Ascending aorta (tissue), 2 donors: ENCODE results near the gene TBX4. TPM values are rescaled to one million over a fixed set of nuclear protein-coding genes. Genes with fewer than 3 reads are reported as not detected.
"Not testable (repeated sequence)": the region's sequence is repeated elsewhere in the genome, so short reads cannot be mapped to it uniquely, and the experiment has no call there.

ENCODE experiments used
- DNase-seq, 2 donors: peaks; one replicate each; pipeline ENCODE4 v3.0.0-alpha.2; 2019; ENCODE audit warnings: low spot score in 2 of 2
- H3K27ac ChIP-seq, 2 donors: fragments of 200-600 bp; sonication (generic); one replicate each; pipeline ENCODE4 v1.5.1; 2016 to 2017; ENCODE audit warnings: mild to moderate bottlenecking in 1 of 2
- H3K27me3 ChIP-seq: fragments of 200-600 bp; sonication (generic); one replicate; pipeline ENCODE4 v1.5.1; 2017
- H3K36me3 ChIP-seq, 2 donors: fragments of 200-600 bp; sonication (generic); one replicate each; pipeline ENCODE4 v1.5.1; 2016
- H3K4me1 ChIP-seq, 2 donors: fragments of 200-600 bp; sonication (generic); one replicate each; pipeline ENCODE4 v1.5.1; 2016 to 2017; ENCODE audit warnings: mild to moderate bottlenecking in 1 of 2
- H3K4me3 ChIP-seq, 2 donors: fragments of 200-600 bp; sonication (generic); one replicate each; pipeline ENCODE4 v1.5.1; 2016 to 2017; ENCODE audit warnings: mild to moderate bottlenecking in 1 of 2
- H3K9me3 ChIP-seq, 2 donors: fragments of 200-600 bp; sonication (generic); one replicate each; pipeline ENCODE4 v1.5.1; 2016
- CTCF ChIP-seq, 3 experiments: fragments of 200-600 bp in 2 of 3; fragments of 450-650 bp in 1 of 3; sonication (generic) in 2 of 3; IDR thresholded peaks; one replicate each; pipeline ENCODE4 v1.5.1; 2016 to 2019; ENCODE audit warnings: antibody characterized with exemption in 3 of 3, mild to moderate bottlenecking in 1 of 3, moderate library complexity in 1 of 3
- intact Hi-C: fragments of 100-400 bp; cut with DNase I; formaldehyde crosslinking; loops from one replicate; pipeline ENCODE4 v1.15.1; 2023
- total RNA-seq: library from RNA; depleted of rRNA; stranded (reverse); fragments of >200 nt; gene quantifications from one replicate; pipeline ENCODE4 v1.1.0, GENCODE V29; 2016

The TBX4 gene
- total RNA-seq, 1 donor from 2014 or later, result not detected

GRCh38 chr17:61427567-61427966 lies 24.7 kb upstream of the TBX4 start:
- Histone ChIP-seq H3K9me3 (no peaks in the 10 kb centered on the region), H3K36me3 (no peaks in the 10 kb centered on the region), H3K27me3 (no peaks in the 10 kb centered on the region), H3K4me1 (no peaks in the 10 kb centered on the region), H3K27ac (no peak overlapping the region), H3K4me3 (no peak overlapping the region)
- TF ChIP-seq CTCF (IDR thresholded peaks at IDR 0.05), result no peak
- DNase-seq, result no peak
- intact Hi-C loops, result no loop called here

DNA sequence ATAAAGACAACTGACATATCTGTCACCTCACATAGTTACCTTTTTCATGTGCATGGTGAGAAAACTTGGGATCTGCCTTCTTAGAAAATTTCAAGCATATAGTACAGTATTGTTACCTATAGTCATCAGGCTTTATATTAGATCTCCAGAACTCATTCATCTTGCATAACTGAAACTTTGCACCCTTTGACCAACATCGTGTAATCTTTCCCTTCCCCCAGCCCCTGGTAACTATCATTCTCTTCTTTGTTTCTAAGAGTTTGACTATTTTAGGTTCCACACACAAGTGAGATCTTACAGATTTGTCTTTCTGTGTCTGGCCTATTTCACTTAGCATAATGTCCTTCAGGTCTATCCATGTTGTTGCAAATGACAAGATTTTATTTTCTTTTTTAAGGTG lies 22.9 kb upstream of the TBX4 start:
- Histone ChIP-seq H3K4me3 (no peak overlapping the region), H3K27ac (no peak overlapping the region), H3K4me1 (no peaks in the 10 kb centered on the region), H3K9me3 (no peaks in the 10 kb centered on the region), H3K36me3 (no peaks in the 10 kb centered on the region), H3K27me3 (no peaks in the 10 kb centered on the region)
- TF ChIP-seq CTCF (IDR thresholded peaks at IDR 0.05), result no peak
- intact Hi-C loops, result no loop called here
- DNase-seq, result no peak

DNA sequence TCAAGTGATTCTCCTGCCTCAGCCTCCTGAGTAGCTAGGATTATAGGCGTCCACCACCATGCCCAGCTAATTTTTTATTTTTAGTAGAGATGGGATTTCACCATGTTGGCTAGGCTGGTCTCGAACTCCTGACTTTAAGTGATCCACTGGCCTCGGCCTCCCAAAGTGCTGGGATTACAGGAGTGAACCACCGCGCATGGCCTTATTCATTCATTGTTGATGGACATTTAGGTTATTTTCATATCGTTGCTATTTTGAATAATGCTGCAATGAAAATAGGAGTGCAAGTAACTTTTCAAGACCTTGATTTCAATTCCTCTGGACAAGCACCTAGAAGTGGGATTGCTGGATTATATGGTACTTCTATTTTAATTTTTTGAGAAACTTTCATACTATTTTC lies 22.4 kb upstream of the TBX4 start:
- H3K36me3 ChIP-seq, intact Hi-C loops, H3K9me3 ChIP-seq, H3K27ac ChIP-seq, DNase-seq, H3K4me1 ChIP-seq, H3K4me3 ChIP-seq, H3K27me3 ChIP-seq: not testable (repeated sequence)

GRCh38 chr17:61431594-61432311 lies 20.5 kb upstream of the TBX4 start:
- intact Hi-C loops, result no loop called here
- DNase-seq, result no peak
- no peak overlapping the region for H3K4me3 ChIP-seq
- H3K27me3 ChIP-seq, result no peaks in the 10 kb centered on the region
- no peaks in the 10 kb centered on the region for H3K36me3 ChIP-seq
- no peaks in the 10 kb centered on the region for H3K4me1 ChIP-seq
- no peak overlapping the region for H3K27ac ChIP-seq
- no peak for TF ChIP-seq CTCF (IDR thresholded peaks at IDR 0.05)
- H3K9me3 ChIP-seq, result peaks cover 0 to 19% of the 10 kb centered on the region in 2 donors

DNA sequence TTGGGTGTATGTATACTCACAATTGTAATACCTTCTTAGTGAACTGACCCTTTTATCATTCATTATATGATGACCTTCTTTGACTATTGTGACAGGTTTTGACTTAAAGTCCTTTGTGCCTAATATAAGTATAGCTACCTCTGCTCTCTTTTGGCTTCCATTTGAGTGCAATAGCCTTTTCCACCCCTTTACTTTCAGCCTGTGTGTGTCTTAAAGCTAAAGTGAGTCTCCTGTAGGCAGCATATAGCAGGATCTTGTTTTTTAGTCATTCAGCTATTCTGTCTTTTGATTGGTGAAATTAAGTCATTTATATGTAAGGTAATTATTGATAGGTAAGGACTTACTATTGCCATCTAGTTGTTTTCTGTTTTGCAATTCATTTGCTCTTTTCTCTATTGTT lies 15.9 kb upstream of the TBX4 start:
- TF ChIP-seq CTCF (IDR thresholded peaks at IDR 0.05), result no peak
- Histone ChIP-seq H3K4me3 (no peak overlapping the region), H3K27me3 (no peaks in the 10 kb centered on the region), H3K9me3 (peaks cover 4 to 25% of the 10 kb centered on the region in 2 donors), H3K36me3 (no peaks in the 10 kb centered on the region), H3K4me1 (no peaks in the 10 kb centered on the region), H3K27ac (no peak overlapping the region)
- no peak for DNase-seq
- intact Hi-C loops, result no loop called here

- H3K36me3 ChIP-seq, result no peaks in the 10 kb centered on the region
- no peak for TF ChIP-seq CTCF (IDR thresholded peaks at IDR 0.05)
- no peak for DNase-seq
- no peak overlapping the region for H3K4me3 ChIP-seq
- H3K4me1 ChIP-seq, result no peaks in the 10 kb centered on the region
- no peak overlapping the region for H3K27ac ChIP-seq
- H3K27me3 ChIP-seq, result no peaks in the 10 kb centered on the region
- intact Hi-C loops, result no loop called here
- H3K9me3 ChIP-seq, result peaks cover 4 to 25% of the 10 kb centered on the region in 2 donors
These were observed 15.1 kb upstream of the TBX4 start for GRCh38 chr17:61436995-61437704.
